Pulmonary artery endothelial cell (primary cell): ENCODE data around the gene PLXDC1. TPM values are rescaled to one million over a fixed set of nuclear protein-coding genes. Genes with fewer than 3 reads are reported as not detected.

Experiments used
- DNase-seq: peaks from one replicate; pipeline ENCODE4 v3.0.0-alpha.2; 2011; ENCODE audit warnings: low read depth, low spot score
- total RNA-seq: library from RNA; depleted of rRNA; stranded (reverse); fragments of >200 nt; gene quantifications from 2 replicates; pipeline ENCODE4 v1.2.3, GENCODE V29; 2014

Gene PLXDC1
- total RNA-seq, 1 donor from 2014 or later, result not detected

DNA sequence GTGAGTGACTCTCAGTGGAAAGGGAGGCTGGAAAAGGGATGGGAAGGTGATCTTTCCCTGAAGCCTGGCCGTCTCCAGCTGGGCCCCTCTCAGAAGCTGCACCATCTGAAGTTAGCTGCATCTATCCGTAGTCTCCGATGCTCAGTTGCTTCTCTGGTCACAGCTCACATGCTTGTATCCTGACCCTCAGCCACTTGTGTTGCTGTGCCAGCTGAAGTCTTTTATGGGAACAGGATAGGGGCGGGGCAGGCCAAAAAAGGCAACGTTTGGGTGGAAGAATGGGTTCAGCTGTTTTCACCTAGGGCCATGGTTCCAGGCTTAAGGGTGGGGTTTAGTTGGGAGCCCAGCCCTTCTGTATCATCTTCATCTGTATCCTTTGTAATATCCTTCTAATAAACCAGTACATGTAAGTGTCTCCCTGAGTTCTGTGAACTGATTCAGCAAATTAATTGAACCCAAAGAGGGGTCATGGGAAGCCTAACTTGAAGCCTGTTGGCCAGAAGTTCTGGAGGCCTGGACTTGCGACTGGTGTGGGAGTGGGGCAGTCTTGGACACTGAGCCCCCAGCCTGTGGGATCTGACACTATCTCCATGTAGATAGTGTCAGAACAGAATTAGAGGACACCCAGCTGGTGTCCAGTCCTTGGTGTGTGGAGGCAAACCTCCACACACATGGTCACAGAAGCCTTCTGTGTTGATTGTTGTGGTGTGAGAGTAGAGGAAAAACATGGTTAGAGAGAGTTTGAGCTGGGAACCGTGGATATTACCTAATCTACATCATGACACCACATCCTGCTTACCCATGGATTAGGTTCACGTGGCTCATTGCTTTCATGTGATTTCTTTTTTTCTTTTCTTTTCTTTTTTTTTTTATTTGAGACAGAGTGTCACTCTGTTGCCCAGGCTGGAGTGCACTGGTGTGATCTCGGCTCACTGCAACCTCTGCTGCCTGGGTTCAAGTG, 135.0 kb downstream of the PLXDC1 start:
- DNase-seq, result no peak

DNA sequence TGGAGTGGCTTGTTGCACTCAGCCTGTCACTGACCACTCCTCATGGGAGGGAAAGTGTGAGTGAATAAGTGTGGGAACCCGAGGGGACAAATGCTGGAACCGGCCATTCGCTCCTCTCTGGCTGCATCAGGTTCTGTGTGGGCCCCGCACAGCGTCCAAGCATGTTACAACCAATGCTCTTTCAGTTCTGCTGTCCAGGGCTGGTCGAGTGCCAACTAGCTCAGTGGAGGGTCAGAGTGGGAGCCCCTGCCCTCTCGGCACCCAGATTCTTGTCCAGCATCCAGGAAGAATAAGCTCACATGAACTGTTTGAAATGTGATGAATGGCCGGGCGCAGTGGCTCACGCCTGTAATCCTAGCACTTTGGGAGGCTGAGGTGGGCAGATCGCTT, 135.9 kb downstream of the PLXDC1 start:
- DNase-seq, result no peak

DNA sequence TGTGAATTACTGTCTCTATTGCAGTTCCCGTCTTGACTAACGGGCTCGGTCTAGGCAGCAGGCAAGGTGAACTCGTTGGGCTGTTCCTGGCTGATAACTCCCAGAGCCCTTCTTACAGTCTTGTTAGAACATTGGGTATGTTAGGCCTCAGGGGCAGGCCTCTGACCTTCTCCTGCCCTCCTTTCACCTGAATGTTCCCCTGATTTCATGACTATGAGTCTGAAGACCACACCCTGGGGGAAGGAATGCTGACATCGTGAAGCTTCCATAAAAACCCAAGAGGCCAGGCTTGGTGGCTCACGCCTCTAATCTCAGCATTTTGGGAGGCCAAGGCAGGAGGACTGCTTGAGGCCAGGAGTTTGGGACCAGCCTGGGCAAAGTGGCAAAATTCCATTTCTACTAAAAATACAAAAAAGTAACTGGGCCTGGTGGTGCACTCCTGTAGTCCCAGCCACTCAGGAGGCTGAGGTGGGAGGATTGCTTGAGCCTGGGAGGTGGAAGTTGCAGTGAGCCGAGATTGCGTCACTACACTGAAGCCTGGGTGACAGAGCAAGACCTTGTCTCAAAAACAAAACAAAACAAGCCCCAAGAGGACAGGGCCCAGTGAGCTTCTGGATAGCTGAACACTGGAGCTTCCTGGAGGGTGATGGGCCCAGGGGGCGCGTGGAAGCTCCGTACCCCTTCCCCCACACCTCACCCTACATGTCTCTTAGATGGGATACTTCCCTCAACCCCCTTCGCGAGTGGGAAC, 136.5 kb downstream of the PLXDC1 start:
- no peak for DNase-seq

DNA sequence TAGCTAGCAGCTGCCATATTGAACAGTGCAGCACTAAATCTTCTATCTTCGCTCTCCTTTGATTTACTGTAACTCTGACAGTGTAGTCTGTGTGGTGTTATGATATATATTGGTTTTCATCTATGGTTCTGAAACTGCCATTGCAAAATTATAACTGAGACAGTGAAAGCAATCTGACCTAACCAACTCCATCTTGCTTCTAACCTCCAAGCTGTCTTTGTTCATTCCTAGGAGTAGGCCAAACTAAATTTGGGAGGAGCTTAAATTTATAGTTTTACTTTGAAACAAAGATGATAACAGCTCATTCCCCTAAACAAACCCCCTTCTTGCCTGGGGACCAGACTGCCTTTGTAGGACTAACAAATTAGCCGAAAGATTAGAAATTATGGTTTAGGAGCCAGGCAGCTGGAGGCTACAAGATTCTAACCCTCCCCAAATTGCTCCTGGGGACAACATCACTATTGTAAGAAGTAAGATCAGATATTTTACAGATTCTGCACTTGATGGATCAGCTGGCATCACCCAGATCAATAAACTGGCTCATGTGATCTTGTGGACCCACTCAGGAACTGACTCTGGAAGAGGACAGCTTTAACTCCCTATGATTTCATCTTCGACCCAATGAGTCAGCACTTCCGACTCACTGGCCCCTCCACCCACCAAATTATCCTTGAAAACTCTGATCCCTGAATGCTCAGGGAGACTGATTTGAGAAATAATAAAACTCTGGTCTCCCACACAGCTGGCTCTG, 137.2 kb downstream of the PLXDC1 start:
- DNase-seq, result no peak

Other genes starting within 250 kb of the PLXDC1 start
- gene FBXO47, start 184.2 kb downstream of the PLXDC1 start, total RNA-seq, result not detected in 2 replicates
- gene ARL5C, start 14.5 kb upstream of the PLXDC1 start, total RNA-seq, result not detected in 2 replicates
- 2.0 and 2.3 TPM in 2 replicates for gene CACNB1, start 46.0 kb upstream of the PLXDC1 start, total RNA-seq
- 1,524 and 2,115 TPM in 2 replicates for gene RPL19, start 48.6 kb upstream of the PLXDC1 start, total RNA-seq
- gene STAC2, start 74.3 kb upstream of the PLXDC1 start, total RNA-seq, result not detected in 2 replicates
- 7.2 and 13.5 TPM in 2 replicates for gene FBXL20, start 250.0 kb upstream of the PLXDC1 start, total RNA-seq